GM18858 (cell line): Measurements from ENCODE around the gene EGFL8.
"Not testable (repeated sequence)": the region's sequence is repeated elsewhere in the genome, so short reads cannot be mapped to it uniquely, and the experiment has no call there.

ENCODE experiments used
- ATAC-seq: cut with Tn5 transposase; IDR thresholded peaks from one replicate; pipeline ENCODE4 v1.9.1; 2021; ENCODE audit not compliant: unreplicated experiment

The EGFL8 gene

GRCh38 chr6:32164295-32164694 lies at the start of gene EGFL8:
EGFL8 (plus strand) TSS chr6:32164595; CDS start chr6:32166166, 1,571 bp downstream.
- no peak for ATAC-seq

- ATAC-seq = no peak
These were observed 49.6 kb upstream of the EGFL8 start for GRCh38 chr6:32114796-32115195.

GRCh38 chr6:32115623-32116022 lies 48.8 kb upstream of the EGFL8 start:
- no peak for ATAC-seq

- ATAC-seq = no peak
These were observed 47.7 kb upstream of the EGFL8 start for GRCh38 chr6:32116674-32117073.

- ATAC-seq = no peak
These were observed 46.9 kb upstream of the EGFL8 start for GRCh38 chr6:32117461-32117860.

GRCh38 chr6:32118782-32119628 lies 45.4 kb upstream of the EGFL8 start:
- no peak for ATAC-seq

- no peak for ATAC-seq
These were observed 43.8 kb upstream of the EGFL8 start for GRCh38 chr6:32120573-32121059.

DNA sequence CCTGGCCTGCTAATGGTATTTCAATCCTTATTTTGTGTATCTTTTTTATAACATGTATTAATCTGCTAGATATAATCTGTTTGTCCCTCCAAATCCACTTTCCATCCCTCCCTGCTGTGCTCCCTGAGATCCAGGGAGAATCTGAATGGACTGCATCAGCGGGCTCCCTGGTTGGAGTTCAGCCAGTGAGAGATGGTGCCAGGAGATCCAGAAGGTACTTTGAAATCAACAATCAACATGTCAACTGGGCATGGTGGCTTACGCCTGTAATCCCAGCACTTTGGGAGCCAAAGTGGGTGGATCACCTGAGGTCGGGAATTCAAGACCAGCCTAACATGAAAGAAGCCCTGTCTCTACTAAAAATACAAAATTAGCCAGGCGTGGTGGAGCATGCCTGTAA lies 40.7 kb upstream of the EGFL8 start:
- no peak for ATAC-seq

- ATAC-seq = no peak
These were observed 37.5 kb upstream of the EGFL8 start for GRCh38 chr6:32126880-32127279.

DNA sequence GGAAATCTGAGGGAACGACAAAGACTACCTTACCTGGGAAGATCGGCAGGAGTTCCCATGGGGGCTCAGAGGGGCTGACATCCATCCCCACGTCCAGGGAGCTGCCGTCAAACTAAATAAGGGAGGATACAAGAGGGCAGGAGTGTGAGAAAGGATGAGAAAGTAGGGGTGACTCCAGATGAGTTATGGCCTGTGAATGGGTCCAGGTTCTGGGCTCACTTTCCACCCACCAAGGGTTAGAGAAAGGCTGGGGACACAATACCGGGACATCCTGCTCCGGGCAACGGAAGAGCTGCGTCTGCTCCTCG lies 37.0 kb upstream of the EGFL8 start:
- no peak for ATAC-seq

DNA sequence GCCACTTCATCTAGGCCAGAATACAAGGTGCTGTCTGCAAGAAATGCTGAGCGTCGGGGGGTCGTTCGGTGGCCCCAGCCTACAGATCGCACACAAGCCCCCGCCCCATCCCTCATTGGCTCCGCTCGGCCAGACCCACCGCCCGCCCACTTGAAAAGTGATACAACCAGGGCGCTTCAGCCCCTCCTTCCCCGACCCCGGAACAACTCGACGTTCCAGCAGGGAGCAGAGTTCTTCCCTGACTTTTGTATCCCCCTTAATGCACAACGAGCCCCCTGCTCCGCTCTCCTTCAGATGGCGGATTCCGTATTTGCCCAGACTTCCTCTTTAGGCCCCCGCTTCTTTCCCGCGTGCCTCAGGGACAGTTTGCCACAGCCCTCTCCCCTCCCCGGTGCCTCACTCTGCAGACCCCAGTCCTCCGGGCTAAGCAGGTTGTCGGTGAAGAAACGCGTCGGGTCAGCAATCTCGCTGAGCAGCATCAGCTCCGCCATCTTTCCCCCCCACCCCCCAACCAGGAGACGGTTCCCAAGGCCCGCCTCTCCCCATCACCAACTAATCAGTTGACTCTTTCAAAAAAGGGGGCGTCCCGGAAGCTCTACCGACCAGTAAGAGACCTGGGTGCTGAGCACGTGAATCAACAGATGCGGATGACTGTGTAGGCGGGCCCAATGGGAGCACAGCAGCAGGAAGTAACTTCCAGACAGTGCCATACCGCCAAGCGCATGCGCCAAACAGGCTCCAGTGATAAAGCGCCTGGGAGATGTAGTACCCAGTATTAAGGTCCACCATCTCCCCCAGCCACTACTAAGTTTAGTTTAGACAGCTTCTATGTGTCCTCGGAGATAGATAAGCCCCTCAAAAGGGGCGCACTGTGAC lies 36.4 kb upstream of the EGFL8 start, which contains the start of gene ATF6B:
Gene ATF6B (minus strand): TSS at position 530 of the 876 bp plus-strand sequence. CDS start 39 bp downstream, at position 491.
- peak; percentile 78 for ATAC-seq

- ATAC-seq = no peak
These were observed 35.6 kb upstream of the EGFL8 start for GRCh38 chr6:32128751-32129296.

- no peak for ATAC-seq
These were observed 34.9 kb upstream of the EGFL8 start for GRCh38 chr6:32129297-32130088.

- no peak for ATAC-seq
These were observed 32.9 kb upstream of the EGFL8 start for GRCh38 chr6:32131439-32131948.

DNA sequence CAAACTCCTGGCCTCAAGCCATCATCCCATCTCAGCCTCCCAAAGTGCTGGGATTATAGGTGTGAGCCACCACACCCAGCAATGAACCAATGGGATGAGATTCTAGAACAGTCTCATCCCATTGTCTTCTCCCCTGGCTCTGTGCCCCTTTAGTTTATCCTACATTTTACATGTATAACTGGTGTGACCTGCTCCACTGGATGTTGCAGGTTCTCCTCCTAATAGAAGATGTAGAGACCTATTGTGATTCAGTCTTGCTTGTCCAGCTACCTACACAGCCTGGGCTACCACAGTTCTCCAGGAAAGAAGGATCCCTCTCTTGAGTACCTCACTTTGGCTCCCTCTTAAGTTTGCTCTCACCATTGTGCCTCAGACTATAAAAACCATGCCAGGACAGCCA lies 32.3 kb upstream of the EGFL8 start:
- ATAC-seq = no peak

DNA sequence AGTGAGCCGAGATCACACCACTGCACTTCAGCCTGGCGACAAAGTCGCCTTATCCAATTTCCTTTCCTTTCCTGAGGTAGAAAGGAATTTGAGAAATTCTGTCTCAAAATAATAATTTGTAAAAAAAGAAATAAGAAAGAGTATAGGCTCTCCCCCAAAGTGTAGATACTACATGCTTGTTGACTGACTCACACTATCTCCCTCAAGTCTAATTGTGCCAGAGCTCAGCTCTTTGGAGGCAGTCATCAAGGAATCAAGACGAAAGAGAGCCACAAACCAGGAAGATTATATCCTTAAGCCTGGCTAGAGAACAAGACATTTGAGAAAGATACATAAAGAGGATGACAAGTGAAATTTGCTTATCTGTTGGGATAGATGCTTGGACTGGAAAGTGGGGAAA lies 30.6 kb upstream of the EGFL8 start:
- ATAC-seq = no peak

GRCh38 chr6:32137454-32137853 lies 26.9 kb upstream of the EGFL8 start:
- ATAC-seq = no peak

GRCh38 chr6:32139590-32139989 lies 24.8 kb upstream of the EGFL8 start:
- ATAC-seq = no peak

- ATAC-seq = no peak
These were observed 23.9 kb upstream of the EGFL8 start for GRCh38 chr6:32140420-32141046.

- not testable (repeated sequence) for ATAC-seq
These were observed 20.2 kb upstream of the EGFL8 start for GRCh38 chr6:32144238-32144637.
